ENCODE data around the gene RPL36. TPM values are rescaled to one million over a fixed set of nuclear protein-coding genes. Genes with fewer than 3 reads are reported as not detected.
A peak's percentile ranks its signal among the peaks of the same experiment; 100 is the strongest.

RPL36 gene
- total RNA-seq, 1 donor from 2014 or later: 943 TPM

DNA sequence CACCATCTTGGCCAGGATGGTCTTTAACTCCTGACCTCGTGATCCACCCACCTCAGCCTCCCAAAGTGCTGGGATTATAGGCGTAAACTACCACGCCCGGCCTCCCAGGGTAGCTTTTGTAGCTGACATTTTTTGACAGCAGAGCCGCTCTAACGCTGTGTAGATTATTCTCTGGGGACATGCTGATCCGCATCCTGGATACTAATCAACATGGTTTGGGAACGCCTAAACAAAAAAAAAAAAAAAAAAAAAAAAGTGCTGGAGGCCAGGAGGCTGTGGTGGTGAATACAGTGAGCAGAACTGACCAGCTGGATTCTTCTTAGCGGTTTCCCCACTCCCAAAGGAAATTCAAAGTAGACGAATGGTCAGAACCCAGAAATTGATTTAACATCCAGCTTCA lies 24.7 kb downstream of the RPL36 start:
- Mint-ChIP-seq H3K36me3 (ENCODE audit: low read depth, unreplicated experiment) (peaks cover 22% of the 10 kb centered on the region), H3K4me1 (ENCODE audit: low read depth, unreplicated experiment) (peaks cover 19% of the 10 kb centered on the region), H3K9me3 (ENCODE audit: unreplicated experiment) (no peaks in the 10 kb centered on the region), H3K4me3 (ENCODE audit: unreplicated experiment) (no peak overlapping the region), H3K27me3 (ENCODE audit: low read depth, unreplicated experiment) (no peaks in the 10 kb centered on the region), H3K27ac (ENCODE audit: unreplicated experiment) (no peak overlapping the region)
- H3K4me1 ChIP-seq (ENCODE audit: insufficient read depth, low read length): peaks cover 23% of the 10 kb centered on the region
- no peaks in the 10 kb centered on the region for H3K9me3 ChIP-seq (ENCODE audit: insufficient read depth, low read depth, low read length)
- FAIRE-seq (no peak), DNase-seq (ENCODE audit: low read depth) (no peak)
- no peak overlapping the region for H3K9ac ChIP-seq (ENCODE audit: low read length)
- no peak overlapping the region for H2AFZ ChIP-seq (ENCODE audit: low read depth, low read length)
- H3K79me2 ChIP-seq (ENCODE audit: insufficient read depth, low read length): peaks cover 61% of the 10 kb centered on the region
- H3K4me2 ChIP-seq (ENCODE audit: low read length): no peak overlapping the region
- H4K20me1 ChIP-seq (ENCODE audit: insufficient read depth, low read length): peaks cover 57% of the 10 kb centered on the region
- H3K4me3 ChIP-seq (ENCODE audit: insufficient read depth, low read depth, low read length): no peak overlapping the region
- no peak for TF ChIP-seq CTCF (IDR thresholded peaks at IDR 0.05; ENCODE audit: insufficient read depth, low read depth, low read length)
- no peak for TF ChIP-seq EZH2 (IDR thresholded peaks at IDR 0.05; ENCODE audit: insufficient read depth, low read length)
- H3K36me3 ChIP-seq (ENCODE audit: insufficient read depth, low read length): peaks cover 28% of the 10 kb centered on the region
- no peaks in the 10 kb centered on the region for H3K27me3 ChIP-seq (ENCODE audit: insufficient read depth, low read length)
- no peak overlapping the region for H3K27ac ChIP-seq (ENCODE audit: low read depth, low read length)

DNA sequence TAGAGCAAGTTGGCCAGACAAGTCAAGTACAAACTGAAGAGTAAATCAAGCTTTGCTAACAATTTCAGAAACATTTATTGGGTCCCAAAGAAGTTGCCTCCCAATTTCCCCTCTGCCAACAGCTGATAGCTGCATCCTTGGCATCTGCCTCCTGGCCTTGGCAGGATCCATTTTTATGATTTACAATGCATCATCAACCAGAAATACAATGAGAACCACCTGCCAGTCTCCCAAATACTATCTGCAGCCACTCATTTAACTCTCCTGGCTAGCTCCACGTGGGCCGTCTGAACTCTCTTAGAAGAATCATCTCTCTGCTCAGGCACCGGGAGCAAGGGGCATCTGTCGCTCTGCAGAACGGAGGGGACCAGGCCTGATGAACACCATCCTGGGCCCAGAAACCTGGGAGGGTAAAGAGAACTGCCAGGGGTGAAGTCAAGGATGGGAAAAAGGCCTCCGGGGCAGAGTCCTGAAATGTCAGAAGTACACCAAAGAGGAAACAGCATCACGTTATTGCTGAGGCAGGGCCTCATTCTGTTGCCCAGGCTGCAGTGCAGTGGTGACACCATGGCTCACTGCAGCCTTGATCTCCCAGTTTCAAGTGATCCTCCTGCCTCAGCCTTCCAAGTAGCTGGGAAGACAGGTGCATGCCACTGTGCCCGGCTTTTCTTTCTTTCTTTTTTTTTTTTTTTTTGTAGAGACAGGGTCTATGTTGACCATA lies 27.3 kb downstream of the RPL36 start:
- no peak for TF ChIP-seq CTCF (IDR thresholded peaks at IDR 0.05; ENCODE audit: insufficient read depth, low read depth, low read length)
- no peak for TF ChIP-seq EZH2 (IDR thresholded peaks at IDR 0.05; ENCODE audit: insufficient read depth, low read length)
- Histone ChIP-seq H3K79me2 (ENCODE audit: insufficient read depth, low read length) (peaks cover 62% of the 10 kb centered on the region), H3K27me3 (ENCODE audit: insufficient read depth, low read length) (no peaks in the 10 kb centered on the region), H3K9ac (ENCODE audit: low read length) (peak overlapping the region; percentile 96), H3K36me3 (ENCODE audit: insufficient read depth, low read length) (peaks cover 15% of the 10 kb centered on the region), H3K27ac (ENCODE audit: low read depth, low read length) (peak overlapping the region; percentile 95), H3K9me3 (ENCODE audit: insufficient read depth, low read depth, low read length) (no peaks in the 10 kb centered on the region), H3K4me1 (ENCODE audit: insufficient read depth, low read length) (peaks cover 27% of the 10 kb centered on the region), H2AFZ (ENCODE audit: low read depth, low read length) (no peak overlapping the region), H4K20me1 (ENCODE audit: insufficient read depth, low read length) (peaks cover 50% of the 10 kb centered on the region), H3K4me3 (ENCODE audit: insufficient read depth, low read depth, low read length) (peak overlapping the region; percentile 90), H3K4me2 (ENCODE audit: low read length) (peak overlapping the region; percentile 91)
- FAIRE-seq (no peak), DNase-seq (ENCODE audit: low read depth) (no peak)
- Mint-ChIP-seq H3K27ac (ENCODE audit: unreplicated experiment) (peak overlapping the region; percentile 100), H3K4me1 (ENCODE audit: low read depth, unreplicated experiment) (peaks cover 19% of the 10 kb centered on the region), H3K27me3 (ENCODE audit: low read depth, unreplicated experiment) (no peaks in the 10 kb centered on the region), H3K36me3 (ENCODE audit: low read depth, unreplicated experiment) (peaks cover 12% of the 10 kb centered on the region), H3K4me3 (ENCODE audit: unreplicated experiment) (peak overlapping the region; percentile 98), H3K9me3 (ENCODE audit: unreplicated experiment) (no peaks in the 10 kb centered on the region)

DNA sequence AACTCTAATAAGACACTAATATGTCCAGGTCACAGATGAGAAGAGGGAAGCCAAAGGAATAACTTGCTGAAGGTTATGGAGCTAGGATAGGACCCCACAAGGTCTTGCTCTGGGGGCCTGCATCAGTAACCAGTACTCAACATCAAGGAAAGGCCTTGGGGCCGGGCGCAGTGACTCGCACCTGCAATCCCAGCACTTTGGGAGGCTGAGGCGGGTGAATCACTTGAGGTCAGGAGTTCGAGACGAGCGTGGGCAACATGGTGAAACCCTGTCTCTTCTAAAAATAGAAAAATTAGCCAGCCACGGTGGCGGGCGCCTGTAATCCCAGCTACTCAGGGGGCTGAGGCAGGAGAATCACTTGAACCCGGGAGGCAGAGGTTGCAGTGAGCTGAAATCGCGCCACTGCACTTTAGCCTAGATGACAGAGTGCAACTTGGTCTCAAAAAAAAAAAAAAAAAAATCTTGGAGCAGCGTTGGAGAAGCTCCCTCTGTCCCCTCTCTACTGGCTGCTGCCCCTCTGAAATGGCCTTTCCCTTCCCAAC lies 28.0 kb downstream of the RPL36 start:
- H3K9ac ChIP-seq (ENCODE audit: low read length): peak overlapping the region; percentile 96
- peak; percentile 42 for DNase-seq (ENCODE audit: low read depth)
- H2AFZ ChIP-seq (ENCODE audit: low read depth, low read length): no peak overlapping the region
- FAIRE-seq: no peak
- peaks cover 19% of the 10 kb centered on the region for H3K4me1 Mint-ChIP-seq (ENCODE audit: low read depth, unreplicated experiment)
- H3K79me2 ChIP-seq (ENCODE audit: insufficient read depth, low read length): peaks cover 62% of the 10 kb centered on the region
- H3K27ac Mint-ChIP-seq (ENCODE audit: unreplicated experiment): peak overlapping the region; percentile 100
- no peaks in the 10 kb centered on the region for H3K9me3 Mint-ChIP-seq (ENCODE audit: unreplicated experiment)
- no peaks in the 10 kb centered on the region for H3K27me3 Mint-ChIP-seq (ENCODE audit: low read depth, unreplicated experiment)
- peak overlapping the region; percentile 90 for H3K4me3 ChIP-seq (ENCODE audit: insufficient read depth, low read depth, low read length)
- peaks cover 27% of the 10 kb centered on the region for H3K4me1 ChIP-seq (ENCODE audit: insufficient read depth, low read length)
- no peaks in the 10 kb centered on the region for H3K9me3 ChIP-seq (ENCODE audit: insufficient read depth, low read depth, low read length)
- TF ChIP-seq CTCF (IDR thresholded peaks at IDR 0.05; ENCODE audit: insufficient read depth, low read depth, low read length) (no peak), EZH2 (IDR thresholded peaks at IDR 0.05; ENCODE audit: insufficient read depth, low read length) (no peak)
- H3K36me3 ChIP-seq (ENCODE audit: insufficient read depth, low read length): peaks cover 10% of the 10 kb centered on the region
- peak overlapping the region; percentile 91 for H3K4me2 ChIP-seq (ENCODE audit: low read length)
- H3K36me3 Mint-ChIP-seq (ENCODE audit: low read depth, unreplicated experiment): peaks cover 7% of the 10 kb centered on the region
- peak overlapping the region; percentile 95 for H3K27ac ChIP-seq (ENCODE audit: low read depth, low read length)
- H3K4me3 Mint-ChIP-seq (ENCODE audit: unreplicated experiment): peak overlapping the region; percentile 98
- no peaks in the 10 kb centered on the region for H3K27me3 ChIP-seq (ENCODE audit: insufficient read depth, low read length)
- peaks cover 44% of the 10 kb centered on the region for H4K20me1 ChIP-seq (ENCODE audit: insufficient read depth, low read length)
